Measurements from ENCODE around the gene LITAFD. TPM values are rescaled to one million over a fixed set of nuclear protein-coding genes. Genes with fewer than 3 reads are reported as not detected.
A peak's percentile ranks its signal among the peaks of the same experiment; 100 is the strongest.

The LITAFD gene
- total RNA-seq, 1 donor from 2014 or later: not detected

GRCh38 chr16:8855051-8855786, 26.9 kb upstream of the LITAFD start:
- Histone ChIP-seq H3K36me3 (ENCODE audit: insufficient read depth, low read length) (peaks cover 30% of the 10 kb centered on the region), H4K20me1 (ENCODE audit: insufficient read depth, low read length) (peaks cover 87% of the 10 kb centered on the region)
- DNase-seq (ENCODE audit: low read depth): no peak

DNA sequence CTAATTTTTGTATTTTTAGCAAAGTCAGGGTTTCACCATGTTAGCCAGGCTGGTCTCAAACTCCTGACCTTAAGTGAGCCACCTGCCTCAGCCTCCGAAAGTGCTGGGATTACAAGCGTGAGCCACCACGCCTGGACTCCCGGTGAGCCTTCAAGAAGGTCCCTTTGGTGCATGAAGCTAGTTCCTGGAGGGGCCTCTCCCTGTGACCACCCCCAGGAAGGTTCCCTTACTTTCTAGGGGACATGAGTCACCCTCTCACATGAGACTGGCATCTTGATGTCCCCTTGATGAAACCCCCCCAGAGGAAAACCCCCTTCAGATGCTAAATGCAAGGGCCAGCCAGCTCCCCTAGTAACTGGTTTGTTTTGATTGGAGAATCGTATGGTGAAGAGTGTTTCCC, 26.2 kb upstream of the LITAFD start:
- no peak for TF ChIP-seq EZH2 (IDR thresholded peaks at IDR 0.05; ENCODE audit: insufficient read depth, low read length)
- TF ChIP-seq CTCF (IDR thresholded peaks at IDR 0.05; ENCODE audit: insufficient read depth, low read depth, low read length): no peak
- Mint-ChIP-seq H3K9me3 (ENCODE audit: unreplicated experiment) (peaks cover 3% of the 10 kb centered on the region), H3K27ac (ENCODE audit: unreplicated experiment) (peak overlapping the region; percentile 53), H3K4me3 (ENCODE audit: unreplicated experiment) (no peak overlapping the region), H3K36me3 (ENCODE audit: low read depth, unreplicated experiment) (peaks cover 22% of the 10 kb centered on the region), H3K4me1 (ENCODE audit: low read depth, unreplicated experiment) (peaks cover 26% of the 10 kb centered on the region), H3K27me3 (ENCODE audit: low read depth, unreplicated experiment) (no peaks in the 10 kb centered on the region)
- no peaks in the 10 kb centered on the region for H3K27me3 ChIP-seq (ENCODE audit: insufficient read depth, low read length)
- DNase-seq (ENCODE audit: low read depth) (no peak), FAIRE-seq (no peak)
- no peak overlapping the region for H3K4me3 ChIP-seq (ENCODE audit: insufficient read depth, low read depth, low read length)
- peaks cover 85% of the 10 kb centered on the region for H4K20me1 ChIP-seq (ENCODE audit: insufficient read depth, low read length)
- no peak overlapping the region for H3K27ac ChIP-seq (ENCODE audit: low read depth, low read length)
- H3K36me3 ChIP-seq (ENCODE audit: insufficient read depth, low read length): peaks cover 29% of the 10 kb centered on the region
- no peaks in the 10 kb centered on the region for H3K9me3 ChIP-seq (ENCODE audit: insufficient read depth, low read depth, low read length)
- H3K79me2 ChIP-seq (ENCODE audit: insufficient read depth, low read length): peaks cover 5% of the 10 kb centered on the region
- H3K4me1 ChIP-seq (ENCODE audit: insufficient read depth, low read length): peaks cover 4% of the 10 kb centered on the region
- no peak overlapping the region for H3K9ac ChIP-seq (ENCODE audit: low read length)
- no peak overlapping the region for H3K4me2 ChIP-seq (ENCODE audit: low read length)
- no peak overlapping the region for H2AFZ ChIP-seq (ENCODE audit: low read depth, low read length)

More at GRCh38 chr16:8855051-8855786, 26.9 kb upstream of the LITAFD start:
- peaks cover 3% of the 10 kb centered on the region for H3K9me3 Mint-ChIP-seq (ENCODE audit: unreplicated experiment)
- H2AFZ ChIP-seq (ENCODE audit: low read depth, low read length): no peak overlapping the region
- H3K4me3 Mint-ChIP-seq (ENCODE audit: unreplicated experiment): peak overlapping the region; percentile 46
- H3K4me3 ChIP-seq (ENCODE audit: insufficient read depth, low read depth, low read length): no peak overlapping the region
- no peak overlapping the region for H3K27ac ChIP-seq (ENCODE audit: low read depth, low read length)
- TF ChIP-seq CTCF (IDR thresholded peaks at IDR 0.05; ENCODE audit: insufficient read depth, low read depth, low read length) (no peak), EZH2 (IDR thresholded peaks at IDR 0.05; ENCODE audit: insufficient read depth, low read length) (no peak)
- H3K79me2 ChIP-seq (ENCODE audit: insufficient read depth, low read length): peaks cover 4% of the 10 kb centered on the region
- H3K27ac Mint-ChIP-seq (ENCODE audit: unreplicated experiment): peak overlapping the region; percentile 26
- no peaks in the 10 kb centered on the region for H3K27me3 ChIP-seq (ENCODE audit: insufficient read depth, low read length)
- no peak overlapping the region for H3K4me2 ChIP-seq (ENCODE audit: low read length)
- H3K27me3 Mint-ChIP-seq (ENCODE audit: low read depth, unreplicated experiment): no peaks in the 10 kb centered on the region
- peaks cover 26% of the 10 kb centered on the region for H3K36me3 Mint-ChIP-seq (ENCODE audit: low read depth, unreplicated experiment)
- H3K9me3 ChIP-seq (ENCODE audit: insufficient read depth, low read depth, low read length): no peaks in the 10 kb centered on the region
- peaks cover 30% of the 10 kb centered on the region for H3K4me1 Mint-ChIP-seq (ENCODE audit: low read depth, unreplicated experiment)
- H3K4me1 ChIP-seq (ENCODE audit: insufficient read depth, low read length): peaks cover 10% of the 10 kb centered on the region
- H3K9ac ChIP-seq (ENCODE audit: low read length): no peak overlapping the region
- FAIRE-seq: no peak

Data from astrocyte (in vitro differentiated cells and primary cell).